ENCODE measurements around the gene GPHB5.
"Not testable (repeated sequence)": the region's sequence is repeated elsewhere in the genome, so short reads cannot be mapped to it uniquely, and the experiment has no call there.

GPHB5 gene

DNA sequence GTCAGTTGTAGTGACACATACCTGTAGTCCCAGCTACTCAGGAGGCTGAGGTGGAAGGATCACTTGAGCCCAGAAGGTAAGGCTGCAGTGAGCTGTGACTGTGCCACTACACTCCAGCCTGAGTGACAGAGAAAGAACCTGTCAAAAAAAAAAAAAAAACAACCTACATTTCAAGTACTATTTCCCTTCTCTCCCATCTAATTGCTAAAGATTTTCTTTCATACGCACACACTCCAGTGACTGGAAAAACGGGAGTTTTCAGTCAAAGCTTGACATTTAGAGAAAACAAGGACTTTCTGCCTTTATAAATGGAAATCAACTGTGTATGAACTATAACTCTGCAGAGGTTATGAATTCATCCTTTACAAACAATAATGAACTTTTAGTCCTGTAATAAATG is 25.9 kb downstream of the GPHB5 start:
- DNase-seq = no peak

DNA sequence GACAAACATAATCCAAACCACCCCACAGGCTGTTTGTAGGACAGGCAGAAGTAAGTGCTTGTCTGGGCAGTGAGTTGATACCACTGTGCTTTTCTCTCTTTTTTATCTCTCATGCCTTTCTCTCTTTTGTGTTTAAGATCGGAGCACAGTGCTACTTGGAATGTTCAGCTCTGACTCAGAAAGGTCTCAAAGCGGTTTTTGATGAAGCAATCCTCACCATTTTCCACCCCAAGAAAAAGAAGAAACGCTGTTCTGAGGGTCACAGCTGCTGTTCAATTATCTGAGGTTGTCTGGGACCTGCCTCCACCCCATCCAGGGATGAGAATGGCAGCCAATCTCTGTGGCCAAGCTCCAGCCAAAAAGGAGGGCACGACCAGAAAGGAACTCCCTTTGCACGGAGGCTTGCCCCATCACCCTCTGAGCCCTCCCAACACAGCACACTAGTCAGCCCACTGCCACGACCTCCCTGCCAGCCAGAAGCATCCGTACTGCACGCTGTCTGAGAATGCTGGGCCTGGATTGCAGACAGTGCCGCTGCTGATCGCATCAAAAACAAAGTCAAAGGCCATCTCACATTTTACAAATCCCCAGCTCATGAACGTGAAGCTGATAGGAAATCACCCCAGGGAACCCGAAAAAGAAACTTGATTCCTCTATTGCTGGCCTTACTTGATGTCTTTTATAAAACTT is 27.8 kb downstream of the GPHB5 start:
- no peak for DNase-seq

DNA sequence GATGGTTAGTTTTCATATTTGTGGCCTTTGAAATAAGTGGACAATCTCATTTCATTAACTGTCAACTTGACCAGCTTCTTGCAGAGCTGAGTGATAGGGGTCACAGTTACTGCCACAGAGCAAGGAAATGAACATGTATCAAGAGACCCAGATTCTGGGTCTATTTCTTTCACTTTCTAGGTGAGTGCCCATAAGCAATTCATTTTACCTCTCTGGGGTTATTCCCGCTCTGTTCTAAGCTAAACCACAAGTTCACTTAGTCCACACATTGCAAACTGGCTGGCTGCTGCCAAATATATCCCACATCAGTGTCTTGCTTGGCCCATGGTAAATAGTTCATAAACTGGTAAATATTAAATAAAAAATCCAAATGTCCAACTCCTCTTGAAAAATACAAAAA is 29.9 kb downstream of the GPHB5 start:
- no peak for DNase-seq

DNA sequence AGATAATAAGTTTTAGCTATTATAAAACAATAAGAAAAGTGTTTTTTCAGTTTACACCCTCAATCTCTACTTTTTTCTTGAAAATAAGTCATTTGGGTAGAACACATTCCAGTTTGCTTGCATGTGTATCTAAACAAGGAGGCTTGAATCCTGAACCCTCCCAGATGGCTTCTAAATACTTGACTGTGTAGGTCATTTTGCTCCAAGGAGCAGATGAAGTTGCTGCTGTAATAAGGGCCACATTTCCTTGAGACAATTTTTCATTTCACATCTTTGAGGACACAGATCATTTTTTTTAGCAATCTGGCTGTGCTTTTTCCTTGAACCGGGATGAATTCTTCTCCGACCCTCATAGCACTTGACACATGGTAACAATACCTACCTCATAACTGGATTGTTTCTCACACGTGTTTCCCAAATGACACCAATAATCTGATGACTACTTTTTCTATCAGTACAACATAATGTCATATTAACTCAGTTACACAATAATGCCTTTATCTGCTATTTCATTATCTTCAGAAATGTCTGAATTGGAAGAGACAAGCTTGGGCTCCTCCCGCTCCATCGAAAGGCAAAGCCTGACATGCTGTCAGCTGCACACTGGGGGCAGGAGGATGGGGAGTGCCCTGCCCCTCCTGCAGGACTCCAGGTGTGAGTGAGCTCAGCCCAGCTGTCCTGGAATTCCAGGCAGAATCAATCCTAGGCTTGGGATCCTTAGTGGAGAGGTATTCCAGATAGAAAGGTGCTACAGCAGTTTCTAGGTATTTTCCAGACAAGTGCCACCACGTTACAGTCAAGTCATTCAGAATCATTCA is 30.9 kb downstream of the GPHB5 start:
- no peak for DNase-seq

DNA sequence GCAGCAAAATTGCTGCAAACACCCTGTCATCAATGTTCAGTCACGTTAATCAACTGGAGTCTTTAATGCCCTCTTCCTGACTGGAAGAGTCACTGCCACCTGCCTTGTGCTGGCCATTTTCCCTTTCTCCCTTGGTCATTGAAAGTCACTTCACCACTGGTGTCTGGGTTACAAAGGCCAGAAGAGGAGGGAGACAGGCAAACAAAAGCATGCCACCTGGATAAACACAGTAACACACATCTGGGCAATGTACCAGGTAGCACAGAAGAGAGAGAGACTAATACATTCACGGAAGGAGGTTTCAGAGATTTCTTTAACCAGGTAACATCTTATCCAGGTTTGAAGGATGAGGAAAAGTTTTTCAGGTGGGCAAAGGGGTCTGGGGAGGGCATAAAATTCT is 32.7 kb downstream of the GPHB5 start:
- DNase-seq = no peak

DNA sequence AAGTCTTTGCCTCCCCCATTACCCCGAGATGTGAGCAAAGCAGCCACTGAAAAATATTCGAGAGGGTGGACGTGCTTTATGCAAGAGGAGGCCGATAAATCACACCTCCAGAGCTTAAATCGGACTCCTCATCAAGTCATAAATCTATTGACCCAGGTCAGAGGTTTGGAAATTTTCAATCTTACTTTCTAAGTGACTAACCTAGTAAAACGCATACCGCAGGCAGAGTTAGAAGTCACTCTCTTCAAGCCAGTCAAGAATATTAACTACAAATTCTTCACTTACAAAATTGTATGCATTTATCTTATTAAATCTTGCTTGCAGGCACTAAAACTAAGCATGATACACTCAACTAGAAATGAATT is 34.9 kb downstream of the GPHB5 start:
- DNase-seq = no peak

DNA sequence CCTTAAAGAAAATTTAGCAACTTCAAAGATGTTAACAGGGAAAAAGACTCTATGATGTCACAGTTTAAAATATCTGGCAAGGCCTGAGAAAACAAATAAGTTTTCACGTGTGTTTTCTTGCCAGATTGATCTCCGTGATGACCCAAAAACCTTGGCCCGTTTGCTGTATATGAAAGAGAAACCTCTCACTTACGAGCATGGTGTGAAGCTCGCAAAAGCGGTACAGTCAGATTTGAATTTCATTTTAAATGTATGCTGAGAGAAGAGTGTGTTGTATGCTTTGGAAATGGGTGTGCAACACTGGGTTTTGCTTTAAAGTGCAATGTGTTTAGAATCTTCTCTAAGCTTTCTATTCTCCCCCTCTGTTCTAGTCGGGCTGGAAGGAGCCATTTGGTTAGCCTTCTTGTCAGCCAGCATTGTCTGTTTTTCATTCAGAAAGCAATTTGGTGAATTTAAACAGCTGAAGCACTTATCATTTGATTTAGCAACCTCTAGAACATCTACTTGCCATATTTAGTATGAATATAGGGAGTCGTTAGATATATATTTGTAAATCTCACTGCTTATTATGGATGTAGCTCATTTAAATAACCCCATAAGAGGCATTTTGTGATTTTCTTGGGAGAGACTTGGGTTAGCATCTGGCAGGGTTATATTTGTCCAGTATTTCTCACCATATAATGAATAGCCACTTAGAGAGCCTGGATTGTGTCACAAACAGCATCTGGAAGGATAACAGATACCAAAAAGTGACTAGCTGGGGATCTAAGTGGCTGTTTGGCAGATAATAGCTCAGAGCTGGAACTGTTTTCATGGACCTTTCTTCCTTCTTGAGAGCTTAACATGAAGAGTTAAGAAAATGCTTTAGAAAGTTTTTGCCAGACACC is 35.5 kb downstream of the GPHB5 start:
- no peak for DNase-seq

DNA sequence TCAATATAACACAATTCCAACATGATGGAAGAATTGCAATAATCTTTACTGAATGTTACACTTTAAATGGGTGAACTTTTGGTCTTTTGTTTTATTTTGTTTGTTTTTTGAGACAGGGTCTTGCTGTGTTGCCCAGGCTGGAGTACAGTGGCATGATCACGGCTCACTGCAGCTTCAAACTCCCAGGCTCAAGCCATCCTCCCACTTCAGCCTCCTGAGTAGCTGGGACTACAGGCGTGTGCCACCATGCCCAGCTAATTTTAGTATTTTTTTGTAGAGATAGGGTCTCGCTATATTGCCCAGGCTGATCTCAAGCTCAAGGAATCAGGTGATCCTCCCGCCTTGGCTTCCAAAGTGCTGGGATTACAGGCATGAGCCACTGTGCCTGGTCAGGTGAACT is 38.8 kb downstream of the GPHB5 start:
- not testable (repeated sequence) for DNase-seq

DNA sequence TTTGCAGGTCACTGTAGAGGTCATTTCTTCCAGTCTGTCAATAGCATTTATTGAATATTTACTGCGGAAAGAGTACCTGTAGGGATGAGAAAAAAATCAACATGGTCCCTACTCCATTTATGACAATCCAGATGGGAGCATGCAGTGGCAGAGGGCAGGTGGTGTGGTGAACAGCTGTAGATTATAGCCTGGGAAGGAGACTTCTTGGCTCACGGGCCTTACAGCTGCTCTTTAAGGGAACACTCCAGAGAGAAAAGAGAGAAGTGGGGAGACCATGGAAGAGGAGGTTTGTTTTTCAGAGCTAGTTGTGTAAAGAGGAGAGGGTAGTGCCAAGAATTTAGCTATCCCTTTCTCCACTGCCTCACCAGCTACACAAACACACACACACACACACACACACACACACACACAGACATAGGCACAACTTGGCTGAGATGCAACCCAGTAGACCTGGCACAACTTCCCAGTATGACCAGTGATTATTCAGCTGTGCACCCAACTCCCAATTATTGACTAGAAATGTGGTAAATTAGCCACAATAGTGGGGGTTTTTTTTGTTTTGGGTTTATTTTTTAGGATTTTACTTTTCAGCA is 41.0 kb downstream of the GPHB5 start:
- DNase-seq = no peak

DNA sequence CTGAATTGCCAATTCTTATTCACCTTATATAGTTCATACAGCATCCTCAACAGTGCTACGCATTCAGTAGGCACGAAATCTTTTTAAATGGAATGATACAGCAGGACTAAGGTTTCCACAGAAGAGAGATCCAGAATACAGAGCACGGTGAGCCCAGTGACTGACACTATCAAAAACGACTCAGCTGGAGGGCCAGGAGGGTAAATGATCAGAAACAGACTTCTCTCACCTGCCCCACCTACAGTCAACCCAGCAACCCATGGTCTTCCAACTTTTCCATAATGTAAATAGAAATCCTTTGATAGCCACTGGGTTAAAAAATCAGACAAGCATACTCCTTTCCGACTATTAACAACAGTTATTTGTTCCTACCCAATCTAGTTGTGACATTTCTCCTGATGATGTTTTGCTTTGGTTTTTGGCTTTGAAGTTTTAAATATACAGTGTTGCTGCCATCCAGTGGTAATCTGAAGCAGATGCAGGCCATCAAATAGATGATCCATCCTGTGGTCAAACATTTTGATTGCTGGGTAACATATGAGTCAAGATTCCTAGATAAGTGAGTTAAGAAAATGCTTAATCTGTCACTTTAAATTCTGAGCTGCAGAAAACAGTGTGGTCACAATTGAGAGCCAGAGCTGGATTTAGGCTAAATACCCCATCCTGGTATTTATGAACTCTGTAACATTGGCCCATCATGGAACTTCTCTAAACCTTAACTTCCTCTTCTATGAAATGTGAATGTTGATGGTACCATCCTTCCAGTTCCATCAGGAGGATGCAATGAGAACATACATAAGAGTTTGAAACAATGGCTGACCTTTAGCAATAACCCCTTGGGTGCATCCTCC is 42.0 kb downstream of the GPHB5 start:
- peak; percentile 13 to 63 for DNase-seq

DNA sequence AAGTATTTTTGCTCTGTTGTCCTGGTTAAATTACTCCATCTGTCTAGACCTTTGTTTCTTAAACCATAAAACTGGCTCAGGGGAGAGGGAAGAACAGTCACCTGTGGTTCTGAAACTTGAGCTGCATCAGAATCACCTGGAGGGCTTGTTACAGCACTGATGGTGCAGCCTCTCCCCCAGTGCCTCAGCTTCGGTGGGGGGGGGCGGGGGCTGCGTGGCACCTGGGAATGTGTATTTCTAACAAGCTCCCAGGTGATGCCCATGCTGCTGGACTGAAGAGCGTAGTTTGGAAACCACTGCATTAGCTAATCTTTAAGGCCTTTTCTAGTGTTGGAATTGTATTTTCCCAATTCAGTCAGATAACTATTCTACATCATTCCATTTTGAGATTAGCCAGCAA is 42.7 kb downstream of the GPHB5 start:
- DNase-seq = no peak

DNA sequence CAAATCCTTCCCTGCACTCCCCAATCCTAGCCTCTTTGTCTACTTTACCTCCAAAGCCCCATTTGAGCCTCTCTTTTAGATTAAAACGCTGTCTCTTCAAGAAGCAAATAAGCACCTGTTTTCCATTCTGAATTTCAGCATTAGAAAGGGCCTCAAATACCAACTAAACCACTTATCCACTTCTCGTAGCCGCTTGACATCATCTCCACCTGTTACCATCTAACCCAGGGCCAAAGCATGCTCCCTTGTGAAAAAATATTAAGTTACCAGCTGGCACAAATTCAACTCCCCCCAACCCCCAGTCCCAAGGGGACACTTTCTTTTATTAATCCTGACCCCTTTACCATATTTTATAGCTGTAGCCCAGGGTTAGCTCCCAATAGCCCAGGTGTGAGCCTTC is 43.1 kb downstream of the GPHB5 start:
- no peak for DNase-seq

DNA sequence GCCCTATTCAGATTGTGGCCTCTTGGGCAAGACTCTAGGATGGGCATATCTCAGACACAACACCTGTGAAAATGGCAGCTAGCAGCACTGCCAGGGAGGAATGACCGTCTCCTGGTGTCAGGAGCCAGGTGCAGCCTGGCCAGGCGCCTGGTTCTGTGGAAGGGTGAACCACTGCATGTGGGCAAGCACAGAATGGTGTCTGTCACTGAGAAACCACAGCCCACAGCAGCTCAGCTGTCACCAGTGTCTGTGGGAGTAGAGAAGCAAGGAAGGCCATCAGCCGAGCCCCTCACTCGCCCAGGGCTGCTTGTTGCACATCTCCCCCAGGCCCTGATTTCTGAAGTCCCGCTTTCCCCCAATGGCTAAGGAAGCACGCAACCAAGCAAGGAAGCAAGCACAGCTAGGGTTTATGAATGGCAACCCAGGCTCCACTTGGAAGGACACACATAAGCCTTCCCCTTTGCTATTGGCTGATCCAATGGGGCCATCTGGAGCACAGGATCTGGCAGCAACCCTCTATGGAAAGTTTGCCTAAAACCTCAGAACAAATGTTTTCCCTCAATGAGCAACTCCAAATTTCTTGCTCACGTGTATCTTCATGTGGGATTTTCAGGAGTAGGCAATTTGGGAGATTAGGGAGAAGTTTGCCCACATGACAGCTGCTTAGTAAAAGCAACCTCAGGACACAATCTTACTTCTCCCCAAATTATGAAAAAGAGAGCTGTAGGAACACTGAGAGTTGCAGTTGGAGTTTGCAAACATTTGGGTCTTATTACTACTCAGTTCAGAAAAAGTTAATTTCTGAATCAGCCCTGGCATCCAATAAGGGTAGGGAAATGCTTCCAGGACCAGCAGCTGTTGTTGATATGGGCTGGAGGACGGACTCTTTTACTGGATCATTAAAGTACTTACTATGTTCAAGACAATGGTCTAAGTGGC is 44.7 kb downstream of the GPHB5 start:
- peak in 1 of 2 experiments; percentile 75 for DNase-seq

DNA sequence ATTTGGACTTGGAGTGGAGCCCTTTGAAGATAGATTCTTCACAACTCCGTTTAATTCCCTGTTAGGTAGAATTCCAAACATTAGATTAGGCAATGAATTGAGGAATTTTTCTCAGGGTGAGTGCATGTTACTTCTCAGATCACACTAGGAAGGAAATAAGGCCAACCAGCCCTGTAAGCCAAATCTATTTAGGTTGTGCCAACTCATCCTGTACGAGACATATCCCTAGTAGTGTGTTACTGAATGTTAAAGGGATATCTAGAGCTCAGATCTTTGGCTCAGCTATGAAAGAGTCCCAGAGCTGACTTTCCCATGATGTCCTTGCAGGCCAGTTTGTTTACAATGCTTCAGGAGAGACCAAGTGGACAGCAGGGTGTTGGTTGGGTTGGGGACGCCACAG is 45.6 kb downstream of the GPHB5 start:
- DNase-seq = peak in 1 of 2 experiments; percentile 32

DNA sequence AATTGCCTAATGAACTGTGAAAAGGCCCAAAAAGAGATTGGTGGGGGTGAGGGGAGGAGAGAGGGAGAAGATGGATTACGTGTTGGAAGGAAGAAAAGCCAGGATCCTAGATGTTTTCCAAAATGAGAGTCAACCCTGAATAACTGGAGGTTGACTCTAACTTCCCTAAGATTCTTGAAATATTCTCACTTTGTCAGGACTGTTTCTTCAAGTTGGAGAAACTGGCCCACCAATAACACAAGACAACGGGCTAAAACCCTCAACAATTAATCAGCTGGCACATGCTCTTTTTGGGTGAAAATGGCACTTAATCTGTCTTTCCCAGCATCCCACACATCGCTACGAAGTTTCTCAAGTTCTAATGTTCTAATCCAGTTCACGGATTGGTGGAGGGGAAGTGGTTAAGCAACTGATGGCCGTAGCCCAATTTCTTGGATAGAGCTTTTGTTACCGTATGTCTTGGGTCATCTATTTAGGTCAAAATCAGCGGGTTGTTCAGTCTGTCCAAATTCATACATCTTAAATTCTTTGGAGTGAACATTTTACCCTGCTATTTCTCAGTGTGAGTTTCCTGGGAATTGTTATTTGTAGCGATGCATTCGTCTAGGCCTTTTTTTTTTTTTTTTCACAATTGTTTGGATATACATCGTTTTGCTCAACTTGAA is 49.0 kb downstream of the GPHB5 start:
- no peak for DNase-seq

DNA sequence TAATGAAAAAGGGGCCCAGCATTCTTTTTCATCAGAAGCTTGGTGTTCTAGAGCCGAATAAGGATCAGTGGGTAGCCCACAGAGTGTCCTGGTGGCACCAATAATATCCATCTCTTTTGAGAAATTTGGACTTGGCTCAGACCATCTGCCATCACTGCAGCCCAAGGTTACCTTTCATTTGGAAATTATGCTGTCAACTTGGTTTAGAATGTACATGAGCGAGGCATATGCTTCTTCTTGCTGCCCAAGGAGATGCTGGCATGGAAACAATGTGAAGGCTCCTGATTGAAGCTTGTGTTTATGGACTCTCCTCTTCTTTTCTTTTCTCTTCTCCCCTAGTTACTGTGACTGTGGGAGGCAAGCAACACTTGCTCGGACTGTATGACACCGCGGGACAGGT is 50.0 kb downstream of the GPHB5 start:
- DNase-seq = peak in 1 of 2 experiments; percentile 56

DNA sequence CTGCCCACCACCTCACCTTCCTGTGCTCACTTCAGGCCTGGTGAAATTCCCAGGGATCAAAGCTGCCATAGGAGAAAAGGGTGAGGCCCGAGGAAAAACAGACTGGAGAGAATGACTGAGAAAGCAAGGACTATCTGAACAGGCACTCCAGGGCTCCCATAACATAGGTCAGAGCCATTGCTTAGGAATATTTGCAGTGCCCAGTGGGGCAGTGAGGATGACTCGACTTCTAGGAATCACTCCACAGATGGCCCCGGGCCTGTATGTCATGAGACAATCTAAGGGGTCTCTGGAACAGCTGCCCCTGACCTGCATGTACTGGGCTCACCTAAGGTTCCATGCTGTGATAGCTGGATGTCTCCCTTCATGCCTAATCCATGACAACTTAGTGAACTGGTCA is 51.6 kb downstream of the GPHB5 start:
- no peak for DNase-seq

DNA sequence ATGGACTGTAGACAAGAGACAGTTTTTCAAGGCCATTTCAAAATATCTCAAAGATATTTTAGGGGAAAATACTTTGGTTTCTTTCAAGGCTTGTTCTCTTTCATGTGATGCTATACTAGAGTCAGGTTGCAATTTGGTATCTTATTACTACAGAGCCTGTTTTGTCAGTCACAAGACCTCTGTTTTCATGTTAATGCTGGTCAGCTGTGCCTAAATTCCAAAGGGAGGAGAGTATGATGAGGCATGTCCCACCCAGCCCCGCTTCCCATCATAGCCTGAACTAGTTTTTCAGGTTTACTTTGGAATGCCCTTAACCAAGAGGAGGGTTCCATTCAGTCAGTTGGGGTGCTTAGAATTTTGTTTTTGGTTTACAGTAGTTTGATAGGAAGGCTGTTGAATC is 52.6 kb downstream of the GPHB5 start:
- no peak for DNase-seq

Data from NCI-H446 (cell line).